22Rv1 (cell line): ENCODE measurements around the gene FHOD3.

Experiments
- CTCF ChIP-seq: fragments of 450-650 bp; IDR thresholded peaks from 2 replicates; pipeline ENCODE4 v1.5.1; 2017; ENCODE audit warnings: mild to moderate bottlenecking
- ZFX ChIP-seq: fragments of 450-650 bp; IDR thresholded peaks from 2 replicates; pipeline ENCODE4 v1.6.1; 2017; ENCODE audit warnings: antibody characterized with exemption, borderline replicate concordance

- TF ChIP-seq CTCF (no peak), ZFX (no peak)
Observed at GRCh38 chr18:36279001-36279400, 18.5 kb upstream of the FHOD3 start.
